Duodenal mucosa (tissue), 2 donors: ENCODE results near the gene SNX24.

ENCODE experiments used
- H3K27ac ChIP-seq: one replicate; pipeline ENCODE4 v1.7.0; 2013; ENCODE audit warnings: low read depth, low read length
- H3K27me3 ChIP-seq, 2 donors: one replicate each; pipeline ENCODE4 v1.7.0; 2013; ENCODE audit warnings: low read length in 2 of 2, control low read depth in 1 of 2; ENCODE audit not compliant: insufficient read depth in 2 of 2, control insufficient read depth in 1 of 2
- H3K36me3 ChIP-seq, 2 donors: one replicate each; pipeline ENCODE4 v1.7.0; 2013; ENCODE audit warnings: low read length in 2 of 2, control low read depth in 1 of 2; ENCODE audit not compliant: insufficient read depth in 2 of 2, control insufficient read depth in 1 of 2
- H3K4me1 ChIP-seq, 2 donors: one replicate each; pipeline ENCODE4 v1.7.0; 2013; ENCODE audit warnings: low read length in 2 of 2, control low read depth in 1 of 2; ENCODE audit not compliant: insufficient read depth in 2 of 2, control insufficient read depth in 1 of 2
- H3K4me3 ChIP-seq, 2 donors: one replicate each; pipeline ENCODE4 v1.7.0; 2013; ENCODE audit warnings: low read length in 2 of 2, low read depth in 1 of 2
- H3K9ac ChIP-seq, 2 donors: one replicate each; pipeline ENCODE4 v1.7.0; 2013; ENCODE audit warnings: low read length in 2 of 2, low read depth in 1 of 2
- H3K9me3 ChIP-seq, 2 donors: one replicate each; pipeline ENCODE4 v1.7.0; 2013; ENCODE audit warnings: low read length in 2 of 2, control low read depth in 1 of 2; ENCODE audit not compliant: control insufficient read depth in 1 of 2

The SNX24 gene

GRCh38 chr5:123047706-123048105, 202.3 kb downstream of the SNX24 start:
- no peaks in the 10 kb centered on the region for H3K4me1 ChIP-seq
- no peak overlapping the region for H3K27ac ChIP-seq
- no peak overlapping the region for H3K4me3 ChIP-seq
- no peak overlapping the region for H3K9ac ChIP-seq
- no peaks in the 10 kb centered on the region for H3K36me3 ChIP-seq
- H3K9me3 ChIP-seq = peaks cover 0 to 4% of the 10 kb centered on the region in 2 donors
- H3K27me3 ChIP-seq = peaks cover 0 to 4% of the 10 kb centered on the region in 2 donors

- Histone ChIP-seq H3K27me3 (peaks cover 0 to 3% of the 10 kb centered on the region in 2 donors), H3K27ac (no peak overlapping the region), H3K9ac (no peak overlapping the region), H3K4me1 (no peaks in the 10 kb centered on the region), H3K4me3 (no peak overlapping the region), H3K36me3 (no peaks in the 10 kb centered on the region), H3K9me3 (peaks cover 0 to 4% of the 10 kb centered on the region in 2 donors)
Measured at GRCh38 chr5:123051206-123051605, 205.8 kb downstream of the SNX24 start.
